WTC11 (cell line): ENCODE results near the gene SKIC8. TPM values are rescaled to one million over a fixed set of nuclear protein-coding genes. Genes with fewer than 3 reads are reported as not detected.

Source experiments
- ATAC-seq: fragments of 200-7000 bp; cut with Tn5 transposase; 2 replicates; pipeline ENCODE4 v1.10.0; 2021; ENCODE audit warnings: mild to moderate bottlenecking, moderate library complexity
- CTCF ChIA-PET: fragments of 300-600 bp; sonication (Branson Sonifier 250); formaldehyde crosslinking; loops from one replicate; lab custom pipeline; 2021; ENCODE audit warnings: antibody characterized with exemption; lab: Charles Lee
- POLR2A ChIA-PET: fragments of 350-600 bp; sonication (Branson Sonifier 250); formaldehyde crosslinking; loops from one replicate; lab custom pipeline; 2021; ENCODE audit warnings: antibody characterized with exemption; lab: Charles Lee
- DNase-seq: peaks from one replicate; pipeline ENCODE4 v3.0.0; 2021; ENCODE audit warnings: low spot score
- H3K27ac Mint-ChIP-seq: 2 replicates; pipeline ENCODE4 v1.8.0; 2021; ENCODE audit warnings: mixed read lengths
- H3K27me3 Mint-ChIP-seq: 2 replicates; pipeline ENCODE4 v1.8.0; 2021; ENCODE audit warnings: low read depth, mild to moderate bottlenecking, moderate library complexity, mixed read lengths
- H3K36me3 Mint-ChIP-seq: 2 replicates; pipeline ENCODE4 v1.8.0; 2021; ENCODE audit warnings: mixed read lengths
- H3K4me1 Mint-ChIP-seq: 2 replicates; pipeline ENCODE4 v1.8.0; 2022; ENCODE audit warnings: mixed read lengths
- H3K4me3 Mint-ChIP-seq: 2 replicates; pipeline ENCODE4 v1.8.0; 2021; ENCODE audit warnings: mild to moderate bottlenecking, moderate library complexity, mixed read lengths
- H3K9me3 Mint-ChIP-seq: 2 replicates; pipeline ENCODE4 v1.8.0; 2021; ENCODE audit warnings: mixed read lengths
- ATF1 ChIP-seq: sonication (generic); formaldehyde crosslinking; IDR thresholded peaks from 2 replicates; pipeline ENCODE4 v1.8.1; 2023; ENCODE audit warnings: mild to moderate bottlenecking, moderate library complexity, missing genetic modification reagents
- ELF4 ChIP-seq: sonication (generic); formaldehyde crosslinking; IDR thresholded peaks from 2 replicates; pipeline ENCODE4 v1.8.1; 2022; ENCODE audit warnings: low read depth, mild to moderate bottlenecking, moderate library complexity, missing genetic modification reagents
- EMX1 ChIP-seq: fragments of 250-450 bp; sonication (Bioruptor Pico); IDR thresholded peaks from 2 replicates; pipeline ENCODE4 v1.8.0; 2021; ENCODE audit warnings: mild to moderate bottlenecking
- ETV6 ChIP-seq: sonication (generic); formaldehyde crosslinking; IDR thresholded peaks from 2 replicates; pipeline ENCODE4 v1.8.1; 2022; ENCODE audit warnings: mild to moderate bottlenecking, missing genetic modification reagents
- FOXJ3 ChIP-seq: sonication (generic); formaldehyde crosslinking; IDR thresholded peaks from 2 replicates; pipeline ENCODE4 v1.9.0; 2021; ENCODE audit warnings: missing genetic modification reagents, mild to moderate bottlenecking, borderline replicate concordance
- FOXK1 ChIP-seq: sonication (generic); formaldehyde crosslinking; IDR thresholded peaks from 2 replicates; pipeline ENCODE4 v1.8.0; 2022; ENCODE audit warnings: mild to moderate bottlenecking, moderate library complexity, missing genetic modification reagents
- MYBL2 ChIP-seq: sonication (generic); formaldehyde crosslinking; IDR thresholded peaks from 2 replicates; pipeline ENCODE4 v1.8.1; 2023; ENCODE audit warnings: mild to moderate bottlenecking, moderate library complexity, missing genetic modification reagents
- NR2C2 ChIP-seq: sonication (generic); formaldehyde crosslinking; IDR thresholded peaks from 2 replicates; pipeline ENCODE4 v1.8.0; 2022; ENCODE audit warnings: mild to moderate bottlenecking, missing genetic modification reagents
- OVOL2 ChIP-seq: fragments of 250-450 bp; sonication (Bioruptor Pico); IDR thresholded peaks from 2 replicates; pipeline ENCODE4 v1.9.0; 2021; ENCODE audit warnings: mild to moderate bottlenecking, borderline replicate concordance
- RORB ChIP-seq: fragments of 250-450 bp; sonication (Bioruptor Pico); IDR thresholded peaks from 2 replicates; pipeline ENCODE4 v1.9.0; 2021; ENCODE audit warnings: mild to moderate bottlenecking
- SMAD4 ChIP-seq: sonication (generic); formaldehyde crosslinking; IDR thresholded peaks from 2 replicates; pipeline ENCODE4 v1.8.0; 2022; ENCODE audit warnings: mild to moderate bottlenecking, missing genetic modification reagents
- TCF7 ChIP-seq: sonication (generic); formaldehyde crosslinking; IDR thresholded peaks from 2 replicates; pipeline ENCODE4 v1.8.0; 2022; ENCODE audit warnings: mild to moderate bottlenecking, low read depth, missing genetic modification reagents, moderate library complexity
- TEAD4 ChIP-seq: sonication (generic); formaldehyde crosslinking; IDR thresholded peaks from 2 replicates; pipeline ENCODE4 v1.8.0; 2022; ENCODE audit warnings: mild to moderate bottlenecking, missing genetic modification reagents
- ZNF219 ChIP-seq: sonication (generic); formaldehyde crosslinking; IDR thresholded peaks from 2 replicates; pipeline ENCODE4 v1.8.0; 2023; ENCODE audit warnings: missing genetic modification reagents, mild to moderate bottlenecking, borderline replicate concordance
- ZNF317 ChIP-seq: sonication (generic); formaldehyde crosslinking; IDR thresholded peaks from 2 replicates; pipeline ENCODE4 v1.8.1; 2023; ENCODE audit warnings: low read depth, mild to moderate bottlenecking, moderate library complexity, missing genetic modification reagents, borderline replicate concordance
- ZNF396 ChIP-seq: fragments of 250-450 bp; sonication (Bioruptor Pico); IDR thresholded peaks from 2 replicates; pipeline ENCODE4 v1.8.0; 2021; ENCODE audit warnings: mild to moderate bottlenecking, moderate library complexity, borderline replicate concordance
- ZNF416 ChIP-seq: fragments of 250-450 bp; sonication (Bioruptor Pico); IDR thresholded peaks from 2 replicates; pipeline ENCODE4 v1.9.0; 2021; ENCODE audit warnings: mild to moderate bottlenecking, inconsistent platforms
- ZNF423 ChIP-seq: fragments of 250-450 bp; sonication (Bioruptor Pico); IDR thresholded peaks from 2 replicates; pipeline ENCODE4 v2.1.2; 2022; ENCODE audit warnings: mild to moderate bottlenecking, moderate library complexity
- total RNA-seq: library from RNA; stranded (reverse); gene quantifications from 3 replicates; pipeline ENCODE4 v1.2.3, GENCODE V29; 2021
- TF ChIP-seq, protein P1 (sequence below): fragments of 250-450 bp; sonication (Bioruptor Pico); IDR thresholded peaks from 2 replicates; pipeline ENCODE4 v2.1.2; 2022; ENCODE audit warnings: mild to moderate bottlenecking, moderate library complexity
- TF ChIP-seq, protein P2 (sequence below): sonication (generic); formaldehyde crosslinking; IDR thresholded peaks from 2 replicates; pipeline ENCODE4 v1.8.1; 2022; ENCODE audit warnings: missing genetic modification reagents, borderline replicate concordance
- TF ChIP-seq, protein P3 (sequence below): sonication (generic); formaldehyde crosslinking; IDR thresholded peaks from 2 replicates; pipeline ENCODE4 v1.8.1; 2023; ENCODE audit warnings: mild to moderate bottlenecking, missing genetic modification reagents
- TF ChIP-seq, protein P4 (sequence below): sonication (generic); formaldehyde crosslinking; IDR thresholded peaks from 2 replicates; pipeline ENCODE4 v1.8.1; 2023; ENCODE audit warnings: mild to moderate bottlenecking, missing genetic modification reagents, borderline replicate concordance
- TF ChIP-seq, protein P5 (sequence below): sonication (generic); formaldehyde crosslinking; IDR thresholded peaks from 2 replicates; pipeline ENCODE4 v1.8.1; 2022; ENCODE audit warnings: mild to moderate bottlenecking, moderate library complexity, missing genetic modification reagents
- TF ChIP-seq, protein P6 (sequence below): sonication (generic); formaldehyde crosslinking; IDR thresholded peaks from 2 replicates; pipeline ENCODE4 v1.8.1; 2022; ENCODE audit warnings: mild to moderate bottlenecking, missing genetic modification reagents, moderate library complexity, borderline replicate concordance
- TF ChIP-seq, protein P7 (sequence below): sonication (generic); formaldehyde crosslinking; IDR thresholded peaks from 2 replicates; pipeline ENCODE4 v1.8.1; 2022; ENCODE audit warnings: low read depth, missing genetic modification reagents, borderline replicate concordance

Gene SKIC8
- total RNA-seq, 1 experiment from 2014 or later, result 55.6 TPM

DNA sequence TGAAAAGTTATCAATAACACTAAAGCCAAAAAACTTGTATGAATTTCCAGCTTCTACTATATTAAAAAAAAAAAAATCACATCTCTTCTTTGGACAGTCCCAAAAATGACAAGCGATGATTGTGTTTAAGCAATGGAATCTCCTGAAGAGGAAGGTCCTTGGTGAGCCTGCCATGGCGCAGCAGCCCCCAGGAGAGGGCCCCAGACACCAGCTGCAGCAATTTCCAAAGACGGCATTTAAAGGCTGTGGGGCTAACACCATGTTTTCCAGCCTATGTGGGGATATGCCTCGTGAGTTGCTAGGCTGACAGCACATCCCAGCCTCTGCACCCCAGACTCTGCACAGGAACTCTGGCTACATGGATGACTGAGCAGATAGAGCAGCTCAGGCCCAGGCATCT, 14.7 kb downstream of the SKIC8 start:
- TF ChIP-seq, protein P1, sequence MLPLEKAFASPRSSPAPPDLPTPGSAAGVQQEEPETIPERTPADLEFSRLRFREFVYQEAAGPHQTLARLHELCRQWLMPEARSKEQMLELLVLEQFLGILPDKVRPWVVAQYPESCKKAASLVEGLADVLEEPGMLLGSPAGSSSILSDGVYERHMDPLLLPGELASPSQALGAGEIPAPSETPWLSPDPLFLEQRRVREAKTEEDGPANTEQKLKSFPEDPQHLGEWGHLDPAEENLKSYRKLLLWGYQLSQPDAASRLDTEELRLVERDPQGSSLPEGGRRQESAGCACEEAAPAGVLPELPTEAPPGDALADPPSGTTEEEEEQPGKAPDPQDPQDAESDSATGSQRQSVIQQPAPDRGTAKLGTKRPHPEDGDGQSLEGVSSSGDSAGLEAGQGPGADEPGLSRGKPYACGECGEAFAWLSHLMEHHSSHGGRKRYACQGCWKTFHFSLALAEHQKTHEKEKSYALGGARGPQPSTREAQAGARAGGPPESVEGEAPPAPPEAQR (CRISPR knock-in tag), result no peak
- no peak for TF ChIP-seq FOXK1 (CRISPR knock-in tag)
- no peak for TF ChIP-seq MYBL2 (CRISPR knock-in tag)
- TF ChIP-seq ATF1 (CRISPR knock-in tag), result no peak
- TF ChIP-seq ZNF423 (CRISPR knock-in tag), result no peak
- TF ChIP-seq TCF7 (CRISPR knock-in tag), result no peak
- TF ChIP-seq ZNF219 (CRISPR knock-in tag), result no peak
- TF ChIP-seq TEAD4, result no peak
- TF ChIP-seq EMX1 (CRISPR knock-in tag), result no peak
- TF ChIP-seq, protein P2, sequence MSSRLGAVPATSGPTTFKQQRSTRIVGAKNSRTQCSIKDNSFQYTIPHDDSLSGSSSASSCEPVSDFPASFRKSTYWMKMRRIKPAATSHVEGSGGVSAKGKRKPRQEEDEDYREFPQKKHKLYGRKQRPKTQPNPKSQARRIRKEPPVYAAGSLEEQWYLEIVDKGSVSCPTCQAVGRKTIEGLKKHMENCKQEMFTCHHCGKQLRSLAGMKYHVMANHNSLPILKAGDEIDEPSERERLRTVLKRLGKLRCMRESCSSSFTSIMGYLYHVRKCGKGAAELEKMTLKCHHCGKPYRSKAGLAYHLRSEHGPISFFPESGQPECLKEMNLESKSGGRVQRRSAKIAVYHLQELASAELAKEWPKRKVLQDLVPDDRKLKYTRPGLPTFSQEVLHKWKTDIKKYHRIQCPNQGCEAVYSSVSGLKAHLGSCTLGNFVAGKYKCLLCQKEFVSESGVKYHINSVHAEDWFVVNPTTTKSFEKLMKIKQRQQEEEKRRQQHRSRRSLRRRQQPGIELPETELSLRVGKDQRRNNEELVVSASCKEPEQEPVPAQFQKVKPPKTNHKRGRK (CRISPR knock-in tag), result no peak
- TF ChIP-seq, protein P3, sequence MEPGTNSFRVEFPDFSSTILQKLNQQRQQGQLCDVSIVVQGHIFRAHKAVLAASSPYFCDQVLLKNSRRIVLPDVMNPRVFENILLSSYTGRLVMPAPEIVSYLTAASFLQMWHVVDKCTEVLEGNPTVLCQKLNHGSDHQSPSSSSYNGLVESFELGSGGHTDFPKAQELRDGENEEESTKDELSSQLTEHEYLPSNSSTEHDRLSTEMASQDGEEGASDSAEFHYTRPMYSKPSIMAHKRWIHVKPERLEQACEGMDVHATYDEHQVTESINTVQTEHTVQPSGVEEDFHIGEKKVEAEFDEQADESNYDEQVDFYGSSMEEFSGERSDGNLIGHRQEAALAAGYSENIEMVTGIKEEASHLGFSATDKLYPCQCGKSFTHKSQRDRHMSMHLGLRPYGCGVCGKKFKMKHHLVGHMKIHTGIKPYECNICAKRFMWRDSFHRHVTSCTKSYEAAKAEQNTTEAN, result no peak
- TF ChIP-seq ELF4 (CRISPR knock-in tag), result no peak
- TF ChIP-seq OVOL2 (CRISPR knock-in tag), result no peak
- TF ChIP-seq, protein P4, sequence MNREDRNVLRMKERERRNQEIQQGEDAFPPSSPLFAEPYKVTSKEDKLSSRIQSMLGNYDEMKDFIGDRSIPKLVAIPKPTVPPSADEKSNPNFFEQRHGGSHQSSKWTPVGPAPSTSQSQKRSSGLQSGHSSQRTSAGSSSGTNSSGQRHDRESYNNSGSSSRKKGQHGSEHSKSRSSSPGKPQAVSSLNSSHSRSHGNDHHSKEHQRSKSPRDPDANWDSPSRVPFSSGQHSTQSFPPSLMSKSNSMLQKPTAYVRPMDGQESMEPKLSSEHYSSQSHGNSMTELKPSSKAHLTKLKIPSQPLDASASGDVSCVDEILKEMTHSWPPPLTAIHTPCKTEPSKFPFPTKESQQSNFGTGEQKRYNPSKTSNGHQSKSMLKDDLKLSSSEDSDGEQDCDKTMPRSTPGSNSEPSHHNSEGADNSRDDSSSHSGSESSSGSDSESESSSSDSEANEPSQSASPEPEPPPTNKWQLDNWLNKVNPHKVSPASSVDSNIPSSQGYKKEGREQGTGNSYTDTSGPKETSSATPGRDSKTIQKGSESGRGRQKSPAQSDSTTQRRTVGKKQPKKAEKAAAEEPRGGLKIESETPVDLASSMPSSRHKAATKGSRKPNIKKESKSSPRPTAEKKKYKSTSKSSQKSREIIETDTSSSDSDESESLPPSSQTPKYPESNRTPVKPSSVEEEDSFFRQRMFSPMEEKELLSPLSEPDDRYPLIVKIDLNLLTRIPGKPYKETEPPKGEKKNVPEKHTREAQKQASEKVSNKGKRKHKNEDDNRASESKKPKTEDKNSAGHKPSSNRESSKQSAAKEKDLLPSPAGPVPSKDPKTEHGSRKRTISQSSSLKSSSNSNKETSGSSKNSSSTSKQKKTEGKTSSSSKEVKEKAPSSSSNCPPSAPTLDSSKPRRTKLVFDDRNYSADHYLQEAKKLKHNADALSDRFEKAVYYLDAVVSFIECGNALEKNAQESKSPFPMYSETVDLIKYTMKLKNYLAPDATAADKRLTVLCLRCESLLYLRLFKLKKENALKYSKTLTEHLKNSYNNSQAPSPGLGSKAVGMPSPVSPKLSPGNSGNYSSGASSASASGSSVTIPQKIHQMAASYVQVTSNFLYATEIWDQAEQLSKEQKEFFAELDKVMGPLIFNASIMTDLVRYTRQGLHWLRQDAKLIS (CRISPR knock-in tag), result no peak
- TF ChIP-seq FOXJ3 (CRISPR knock-in tag), result no peak
- TF ChIP-seq SMAD4 (CRISPR knock-in tag), result no peak
- TF ChIP-seq, protein P5, sequence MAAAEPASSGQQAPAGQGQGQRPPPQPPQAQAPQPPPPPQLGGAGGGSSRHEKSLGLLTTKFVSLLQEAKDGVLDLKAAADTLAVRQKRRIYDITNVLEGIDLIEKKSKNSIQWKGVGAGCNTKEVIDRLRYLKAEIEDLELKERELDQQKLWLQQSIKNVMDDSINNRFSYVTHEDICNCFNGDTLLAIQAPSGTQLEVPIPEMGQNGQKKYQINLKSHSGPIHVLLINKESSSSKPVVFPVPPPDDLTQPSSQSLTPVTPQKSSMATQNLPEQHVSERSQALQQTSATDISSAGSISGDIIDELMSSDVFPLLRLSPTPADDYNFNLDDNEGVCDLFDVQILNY (CRISPR knock-in tag), result no peak

DNA sequence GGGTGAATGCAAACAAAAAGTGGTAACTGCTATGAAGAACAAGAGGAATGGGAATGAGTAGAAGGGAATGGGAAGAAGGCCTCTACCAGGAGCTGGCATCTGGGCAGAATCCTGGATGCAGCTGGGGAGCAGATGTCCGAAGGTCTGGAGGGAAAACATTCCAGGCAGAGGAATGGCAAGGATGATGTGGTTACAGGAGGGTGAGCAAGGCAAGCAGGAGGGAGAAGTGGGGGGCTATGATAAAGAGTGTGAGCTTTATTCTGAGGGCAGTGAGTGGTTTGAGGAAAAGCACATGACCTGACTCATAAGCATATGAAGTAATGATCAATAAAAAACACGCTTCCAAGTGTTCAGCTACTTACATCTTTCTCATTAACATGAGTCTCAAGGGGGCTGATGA, 17.1 kb downstream of the SKIC8 start:
- ChIA-PET POLR2A (no interaction called here), CTCF (no interaction called here)

More for the DNA sequence above, 14.7 kb downstream of the SKIC8 start:
- H3K27me3 Mint-ChIP-seq, result no peaks in the 10 kb centered on the region
- peak; percentile 57 for ATAC-seq
- peaks cover 37% of the 10 kb centered on the region for H3K36me3 Mint-ChIP-seq
- DNase-seq, result no peak
- CTCF ChIA-PET, result no interaction called here
- no peak overlapping the region for H3K27ac Mint-ChIP-seq
- no peak overlapping the region for H3K4me3 Mint-ChIP-seq
- POLR2A ChIA-PET, result no interaction called here
- no peaks in the 10 kb centered on the region for H3K4me1 Mint-ChIP-seq
- H3K9me3 Mint-ChIP-seq, result no peaks in the 10 kb centered on the region

More for the DNA sequence above, 17.1 kb downstream of the SKIC8 start:
- Mint-ChIP-seq H3K4me1 (peaks cover 5% of the 10 kb centered on the region; the same call in 1 of the 2 replicates), H3K27ac (no peak overlapping the region), H3K36me3 (peaks cover 28% of the 10 kb centered on the region), H3K9me3 (no peaks in the 10 kb centered on the region), H3K4me3 (no peak overlapping the region), H3K27me3 (no peaks in the 10 kb centered on the region)
- no peak for DNase-seq
- no peak for TF ChIP-seq RORB
- TF ChIP-seq, protein P6, sequence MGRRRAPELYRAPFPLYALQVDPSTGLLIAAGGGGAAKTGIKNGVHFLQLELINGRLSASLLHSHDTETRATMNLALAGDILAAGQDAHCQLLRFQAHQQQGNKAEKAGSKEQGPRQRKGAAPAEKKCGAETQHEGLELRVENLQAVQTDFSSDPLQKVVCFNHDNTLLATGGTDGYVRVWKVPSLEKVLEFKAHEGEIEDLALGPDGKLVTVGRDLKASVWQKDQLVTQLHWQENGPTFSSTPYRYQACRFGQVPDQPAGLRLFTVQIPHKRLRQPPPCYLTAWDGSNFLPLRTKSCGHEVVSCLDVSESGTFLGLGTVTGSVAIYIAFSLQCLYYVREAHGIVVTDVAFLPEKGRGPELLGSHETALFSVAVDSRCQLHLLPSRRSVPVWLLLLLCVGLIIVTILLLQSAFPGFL (CRISPR knock-in tag), result no peak
- no peak for TF ChIP-seq ZNF396 (CRISPR knock-in tag)
- no peak for TF ChIP-seq TEAD4
- no peak for TF ChIP-seq NR2C2 (CRISPR knock-in tag)
- TF ChIP-seq ETV6 (CRISPR knock-in tag), result no peak
- TF ChIP-seq, protein P7, sequence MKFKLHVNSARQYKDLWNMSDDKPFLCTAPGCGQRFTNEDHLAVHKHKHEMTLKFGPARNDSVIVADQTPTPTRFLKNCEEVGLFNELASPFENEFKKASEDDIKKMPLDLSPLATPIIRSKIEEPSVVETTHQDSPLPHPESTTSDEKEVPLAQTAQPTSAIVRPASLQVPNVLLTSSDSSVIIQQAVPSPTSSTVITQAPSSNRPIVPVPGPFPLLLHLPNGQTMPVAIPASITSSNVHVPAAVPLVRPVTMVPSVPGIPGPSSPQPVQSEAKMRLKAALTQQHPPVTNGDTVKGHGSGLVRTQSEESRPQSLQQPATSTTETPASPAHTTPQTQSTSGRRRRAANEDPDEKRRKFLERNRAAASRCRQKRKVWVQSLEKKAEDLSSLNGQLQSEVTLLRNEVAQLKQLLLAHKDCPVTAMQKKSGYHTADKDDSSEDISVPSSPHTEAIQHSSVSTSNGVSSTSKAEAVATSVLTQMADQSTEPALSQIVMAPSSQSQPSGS, result no peak
- TF ChIP-seq ZNF416 (CRISPR knock-in tag), result no peak
- TF ChIP-seq ZNF317, result no peak
- TF ChIP-seq EMX1 (CRISPR knock-in tag), result no peak
- TF ChIP-seq FOXK1 (CRISPR knock-in tag), result no peak
- ATAC-seq, result no peak
